A673 (cell line): Measurements from ENCODE around the gene DNAJC10. TPM values are rescaled to one million over a fixed set of nuclear protein-coding genes. Genes with fewer than 3 reads are reported as not detected.

Source experiments
- BruUV-seq: library from RNA; stranded (reverse); fragments of 400-500 nt; replicated peaks from 2 replicates; lab custom pipeline; 2021; lab: Mats Ljungman, UMichigan
- CTCF ChIA-PET: fragments of 300-600 bp; sonication (Branson Sonifier 250); formaldehyde crosslinking; loops from one replicate; lab custom pipeline; 2022; ENCODE audit warnings: antibody characterized with exemption; lab: Charles Lee
- POLR2A ChIA-PET: fragments of 300-600 bp; sonication (Branson Sonifier 250); formaldehyde crosslinking; loops from one replicate; lab custom pipeline; 2022; ENCODE audit warnings: antibody characterized with exemption; ENCODE audit not compliant: low non-redundant PET; lab: Charles Lee
- DNase-seq: peaks from one replicate; pipeline ENCODE4 v3.0.0-alpha.2; 2015; ENCODE audit warnings: low spot score
- H3K27ac ChIP-seq: fragments of 200-600 bp; sonication (generic); 2 replicates; pipeline ENCODE4 v1.5.1; 2016; ENCODE audit warnings: mixed run types, low read depth, mild to moderate bottlenecking, mixed read lengths, antibody characterized with exemption, low read length; ENCODE audit not compliant: poor library complexity, severe bottlenecking
- H3K27me3 ChIP-seq: fragments of 200-600 bp; sonication (generic); replicated peaks from 2 replicates; pipeline ENCODE4 v1.6.1; 2017; ENCODE audit warnings: mixed run types, low read depth, mild to moderate bottlenecking, mixed read lengths, antibody characterized with exemption, low read length; ENCODE audit not compliant: insufficient read depth, poor library complexity
- H3K36me3 ChIP-seq: fragments of 200-600 bp; sonication (generic); 2 replicates; pipeline ENCODE4 v1.6.1; 2016; ENCODE audit warnings: mixed run types, mild to moderate bottlenecking, mixed read lengths, antibody characterized with exemption, low read length; ENCODE audit not compliant: insufficient read depth, poor library complexity, severe bottlenecking
- H3K4me1 ChIP-seq: fragments of 200-600 bp; sonication (generic); 2 replicates; pipeline ENCODE4 v1.6.1; 2017; ENCODE audit warnings: mixed run types, mild to moderate bottlenecking, mixed read lengths, antibody characterized with exemption, low read length; ENCODE audit not compliant: insufficient read depth, poor library complexity, severe bottlenecking
- H3K4me3 ChIP-seq: fragments of 200-600 bp; sonication (generic); 2 replicates; pipeline ENCODE4 v1.5.1; 2016; ENCODE audit warnings: low read depth, mixed run types, mild to moderate bottlenecking, mixed read lengths, low read length; ENCODE audit not compliant: poor library complexity, severe bottlenecking
- H3K9me3 ChIP-seq: fragments of 200-600 bp; sonication (generic); 2 replicates; pipeline ENCODE4 v1.6.1; 2016; ENCODE audit warnings: mixed run types, low read depth, mild to moderate bottlenecking, mixed read lengths, antibody characterized with exemption, low read length; ENCODE audit not compliant: poor library complexity, severe bottlenecking
- EZH2 ChIP-seq: fragments of 200-600 bp; sonication (generic); IDR thresholded peaks from 2 replicates; pipeline ENCODE4 v1.6.1; 2017; ENCODE audit warnings: borderline replicate concordance, low read depth, mild to moderate bottlenecking, mixed read lengths, antibody characterized with exemption, low read length; ENCODE audit not compliant: poor library complexity, severe bottlenecking
- intact Hi-C: fragments of 100-400 bp; cut with micrococcal nuclease; formaldehyde crosslinking; loops from one replicate; pipeline ENCODE4 v1.10.0; 2022; ENCODE audit not compliant: unreplicated experiment
- total RNA-seq: library from RNA; stranded (reverse); gene quantifications from 2 replicates; pipeline ENCODE4 v1.2.3, GENCODE V29; 2021
- TF ChIP-seq, protein P1 (sequence below): fragments of 300-800, 200-600 bp; sonication (generic); conservative IDR thresholded peaks from 2 replicates; pipeline ENCODE4 v1.5.1; 2017; ENCODE audit warnings: low read depth, mild to moderate bottlenecking, antibody characterized with exemption, low read length, moderate library complexity, mixed read lengths

The DNAJC10 gene
- total RNA-seq, 1 experiment from 2014 or later: 101 TPM

- BruUV-seq: TSS peak; percentile 99
These were observed 751 bp upstream of the DNAJC10 start for GRCh38 chr2:182715121-182715891.

GRCh38 chr2:182716650-182716979 lies 558 bp downstream of the DNAJC10 start:
- ChIA-PET POLR2A (no interaction called here), CTCF (no interaction called here)
- DNase-seq: peak; percentile 54
- Histone ChIP-seq H3K27ac (peak overlapping the region; percentile 70), H3K9me3 (no peaks in the 10 kb centered on the region), H3K27me3 (no peaks in the 10 kb centered on the region), H3K4me1 (peaks cover 28% of the 10 kb centered on the region), H3K4me3 (peak overlapping the region; percentile 92), H3K36me3 (peaks cover 12% of the 10 kb centered on the region)
- BruUV-seq: no TSS peak
- TF ChIP-seq, protein P1, sequence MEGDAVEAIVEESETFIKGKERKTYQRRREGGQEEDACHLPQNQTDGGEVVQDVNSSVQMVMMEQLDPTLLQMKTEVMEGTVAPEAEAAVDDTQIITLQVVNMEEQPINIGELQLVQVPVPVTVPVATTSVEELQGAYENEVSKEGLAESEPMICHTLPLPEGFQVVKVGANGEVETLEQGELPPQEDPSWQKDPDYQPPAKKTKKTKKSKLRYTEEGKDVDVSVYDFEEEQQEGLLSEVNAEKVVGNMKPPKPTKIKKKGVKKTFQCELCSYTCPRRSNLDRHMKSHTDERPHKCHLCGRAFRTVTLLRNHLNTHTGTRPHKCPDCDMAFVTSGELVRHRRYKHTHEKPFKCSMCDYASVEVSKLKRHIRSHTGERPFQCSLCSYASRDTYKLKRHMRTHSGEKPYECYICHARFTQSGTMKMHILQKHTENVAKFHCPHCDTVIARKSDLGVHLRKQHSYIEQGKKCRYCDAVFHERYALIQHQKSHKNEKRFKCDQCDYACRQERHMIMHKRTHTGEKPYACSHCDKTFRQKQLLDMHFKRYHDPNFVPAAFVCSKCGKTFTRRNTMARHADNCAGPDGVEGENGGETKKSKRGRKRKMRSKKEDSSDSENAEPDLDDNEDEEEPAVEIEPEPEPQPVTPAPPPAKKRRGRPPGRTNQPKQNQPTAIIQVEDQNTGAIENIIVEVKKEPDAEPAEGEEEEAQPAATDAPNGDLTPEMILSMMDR: no peak
- no peak for TF ChIP-seq EZH2
- intact Hi-C loops: no loop called here

More at GRCh38 chr2:182715121-182715891, 751 bp upstream of the DNAJC10 start:
- Histone ChIP-seq H3K4me1 (peaks cover 28% of the 10 kb centered on the region), H3K9me3 (no peaks in the 10 kb centered on the region), H3K36me3 (peaks cover 11% of the 10 kb centered on the region), H3K27ac (peak overlapping the region; percentile 70), H3K27me3 (no peaks in the 10 kb centered on the region), H3K4me3 (peak overlapping the region; percentile 92)
- no peak for DNase-seq
- intact Hi-C loops: no loop called here
- ChIA-PET POLR2A (interaction anchor here (0.7 kb wide), 1 partner anchor 172 kb away, joined by 3 read pairs; no protein-coding TSS in a partner anchor), CTCF (interaction anchor here (1.1 kb wide), 1 partner anchor 52 kb away, joined by 8 read pairs; no protein-coding TSS in a partner anchor)
- TF ChIP-seq EZH2: no peak

GRCh38 chr2:182717416-182717815 lies 1.4 kb downstream of the DNAJC10 start:
- no peak for TF ChIP-seq EZH2
- TF ChIP-seq, protein P1: no peak
- Histone ChIP-seq H3K9me3 (no peaks in the 10 kb centered on the region), H3K4me1 (peaks cover 28% of the 10 kb centered on the region), H3K4me3 (peak overlapping the region; percentile 92), H3K27me3 (no peaks in the 10 kb centered on the region), H3K27ac (peak overlapping the region; percentile 1), H3K36me3 (peaks cover 20% of the 10 kb centered on the region)
- DNase-seq: no peak
- POLR2A ChIA-PET: no interaction called here
- BruUV-seq: no TSS peak
- CTCF ChIA-PET: no interaction called here
- intact Hi-C loops: no loop called here
